ENCODE data around the gene DCAF8L2.
"Not testable (repeated sequence)": the region's sequence is repeated elsewhere in the genome, so short reads cannot be mapped to it uniquely, and the experiment has no call there.

The DCAF8L2 gene

DNA sequence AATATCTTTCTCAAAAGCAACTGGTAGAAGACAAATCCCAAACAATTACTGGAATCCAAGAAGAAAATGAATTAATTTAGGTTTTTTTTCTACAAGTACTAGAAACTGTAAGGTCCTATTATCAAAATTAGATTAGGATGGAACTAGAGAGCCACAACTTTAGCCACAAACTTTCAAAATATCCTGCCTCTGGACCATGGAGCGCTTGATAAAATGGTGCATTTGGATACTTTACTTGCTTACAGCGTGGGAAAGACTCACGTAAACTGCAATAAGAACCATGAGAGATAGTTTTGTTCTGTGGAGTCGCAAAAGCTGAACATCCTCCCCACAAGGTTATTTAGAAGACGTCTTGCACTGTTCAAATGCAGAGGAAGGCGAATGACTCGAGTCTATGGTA lies at the start of gene DCAF8L2:
Gene DCAF8L2 (plus strand): TSS at position 301 of the 400 bp plus-strand sequence. CDS start 156,552 bp downstream, outside the sequence.
- Histone ChIP-seq H3K27me3 (ENCODE audit: control insufficient read depth, insufficient read depth, low read length) (peaks cover 10% of the 10 kb centered on the region; the same call in 1 of the 2 replicates), H3K9me3 (ENCODE audit: control insufficient read depth, insufficient read depth, low read depth, low read length) (0 out of 2 replicates have a peak, but pooled peaks cover 4% of the 10 kb centered on the region), H3K4me1 (ENCODE audit: control insufficient read depth, insufficient read depth, low read length) (no peaks in the 10 kb centered on the region), H3K9ac (ENCODE audit: low read length) (no peak within 1 kb of the TSS), H3K27ac (ENCODE audit: low read depth, low read length) (no peak within 1 kb of the TSS), H3K36me3 (ENCODE audit: control insufficient read depth, insufficient read depth, low read length) (no peaks in the 10 kb centered on the region), H3K4me3 (ENCODE audit: low read depth, low read length) (no peak within 1 kb of the TSS)

DNA sequence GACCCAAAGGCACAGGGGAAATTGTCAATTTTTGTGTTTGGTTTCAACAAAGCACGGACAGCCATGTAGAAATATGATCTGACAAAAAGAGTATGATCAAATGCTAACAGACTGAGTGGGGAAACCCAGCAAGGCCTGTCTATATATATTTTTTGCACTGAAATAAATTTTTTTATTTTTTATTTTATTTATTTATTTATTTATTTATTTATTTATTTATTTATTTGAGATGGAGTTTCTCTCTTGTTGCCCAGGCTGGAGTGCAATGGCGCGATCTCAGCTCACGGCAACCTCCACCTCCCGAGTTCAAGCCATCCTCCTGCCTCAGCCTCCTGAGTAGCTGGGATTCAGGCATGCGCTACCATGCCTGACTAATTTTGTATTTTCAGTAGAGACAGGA lies 49.0 kb upstream of the DCAF8L2 start:
- H3K27ac ChIP-seq (ENCODE audit: low read depth, low read length); H3K36me3 ChIP-seq (ENCODE audit: control insufficient read depth, insufficient read depth, low read length); H3K9me3 ChIP-seq (ENCODE audit: control insufficient read depth, insufficient read depth, low read depth, low read length); H3K4me1 ChIP-seq (ENCODE audit: control insufficient read depth, insufficient read depth, low read length); H3K27me3 ChIP-seq (ENCODE audit: control insufficient read depth, insufficient read depth, low read length); H3K4me3 ChIP-seq (ENCODE audit: low read depth, low read length); H3K9ac ChIP-seq (ENCODE audit: low read length): not testable (repeated sequence)

DNA sequence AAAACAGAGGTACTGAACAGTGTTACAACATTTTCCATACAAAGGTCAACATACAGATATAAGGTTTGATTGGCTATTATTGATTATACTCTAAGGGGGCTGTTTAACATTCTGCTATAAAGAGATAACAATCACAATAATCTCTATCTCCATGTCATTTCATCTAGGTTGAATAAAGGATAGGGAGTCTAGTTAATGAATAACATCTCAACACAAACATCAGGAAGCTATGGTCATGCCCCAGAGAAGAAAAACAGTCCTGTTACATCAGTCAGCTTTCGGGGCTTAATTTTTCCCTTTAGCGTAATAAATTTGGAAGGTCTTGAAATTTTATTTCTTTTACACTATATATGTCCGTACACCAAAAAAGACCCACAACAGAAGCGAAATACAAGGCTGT lies 41.5 kb upstream of the DCAF8L2 start:
- H3K27ac ChIP-seq (ENCODE audit: low read depth, low read length): no peak overlapping the region
- peaks cover 8% of the 10 kb centered on the region for H3K9me3 ChIP-seq (ENCODE audit: control insufficient read depth, insufficient read depth, low read depth, low read length)
- H3K4me1 ChIP-seq (ENCODE audit: control insufficient read depth, insufficient read depth, low read length): no peaks in the 10 kb centered on the region
- no peak overlapping the region for H3K9ac ChIP-seq (ENCODE audit: low read length)
- H3K36me3 ChIP-seq (ENCODE audit: control insufficient read depth, insufficient read depth, low read length): no peaks in the 10 kb centered on the region
- H3K27me3 ChIP-seq (ENCODE audit: control insufficient read depth, insufficient read depth, low read length): no peaks in the 10 kb centered on the region; the same call in 1 of the 2 replicates
- no peak overlapping the region for H3K4me3 ChIP-seq (ENCODE audit: low read depth, low read length)

DNA sequence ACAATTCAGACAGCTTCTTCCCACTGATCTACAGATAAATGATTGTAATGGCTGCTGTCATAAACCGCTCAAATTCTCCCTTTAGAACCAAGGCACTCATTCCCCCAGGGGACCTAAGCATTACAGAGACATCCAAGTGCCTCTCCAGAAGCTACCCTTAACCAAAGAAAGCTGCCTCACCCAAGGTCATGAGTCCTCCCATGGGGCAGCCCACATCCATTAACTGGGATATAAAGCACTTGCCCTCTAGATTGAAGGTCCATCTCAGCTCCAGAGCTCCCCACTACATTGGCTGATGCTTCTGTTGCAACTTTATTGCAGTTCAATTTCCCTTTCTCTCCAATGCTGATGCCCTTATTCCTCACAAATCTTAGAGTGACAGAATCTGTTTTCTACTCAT lies 40.5 kb upstream of the DCAF8L2 start:
- Histone ChIP-seq H3K4me1 (ENCODE audit: control insufficient read depth, insufficient read depth, low read length) (no peaks in the 10 kb centered on the region), H3K27me3 (ENCODE audit: control insufficient read depth, insufficient read depth, low read length) (no peaks in the 10 kb centered on the region; the same call in 1 of the 2 replicates), H3K9me3 (ENCODE audit: control insufficient read depth, insufficient read depth, low read depth, low read length) (peaks cover 8% of the 10 kb centered on the region), H3K9ac (ENCODE audit: low read length) (no peak overlapping the region), H3K27ac (ENCODE audit: low read depth, low read length) (no peak overlapping the region), H3K36me3 (ENCODE audit: control insufficient read depth, insufficient read depth, low read length) (no peaks in the 10 kb centered on the region), H3K4me3 (ENCODE audit: low read depth, low read length) (no peak overlapping the region)

DNA sequence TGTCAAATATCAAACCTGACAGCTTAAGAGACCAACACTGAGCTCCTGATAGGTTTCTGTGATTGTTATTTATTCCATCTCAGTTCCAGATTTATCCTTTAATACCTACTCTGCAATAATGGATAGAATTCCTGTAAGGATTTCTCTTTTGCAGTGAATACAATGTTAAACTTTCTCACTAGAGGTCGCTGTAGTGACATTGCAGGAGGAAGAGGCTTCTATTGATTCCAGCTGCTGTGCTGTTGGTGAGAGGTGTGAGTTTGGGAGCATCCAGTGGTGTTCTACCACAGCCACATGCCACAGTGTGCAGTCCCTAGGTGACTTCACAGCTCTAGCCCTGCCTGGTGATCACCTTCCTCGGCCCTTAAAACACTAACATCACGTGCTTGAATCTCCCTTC lies 34.6 kb upstream of the DCAF8L2 start:
- Histone ChIP-seq H3K9me3 (ENCODE audit: control insufficient read depth, insufficient read depth, low read depth, low read length) (no peaks in the 10 kb centered on the region), H3K4me3 (ENCODE audit: low read depth, low read length) (no peak overlapping the region), H3K36me3 (ENCODE audit: control insufficient read depth, insufficient read depth, low read length) (no peaks in the 10 kb centered on the region), H3K27ac (ENCODE audit: low read depth, low read length) (no peak overlapping the region), H3K9ac (ENCODE audit: low read length) (no peak overlapping the region), H3K27me3 (ENCODE audit: control insufficient read depth, insufficient read depth, low read length) (no peaks in the 10 kb centered on the region), H3K4me1 (ENCODE audit: control insufficient read depth, insufficient read depth, low read length) (no peaks in the 10 kb centered on the region)

DNA sequence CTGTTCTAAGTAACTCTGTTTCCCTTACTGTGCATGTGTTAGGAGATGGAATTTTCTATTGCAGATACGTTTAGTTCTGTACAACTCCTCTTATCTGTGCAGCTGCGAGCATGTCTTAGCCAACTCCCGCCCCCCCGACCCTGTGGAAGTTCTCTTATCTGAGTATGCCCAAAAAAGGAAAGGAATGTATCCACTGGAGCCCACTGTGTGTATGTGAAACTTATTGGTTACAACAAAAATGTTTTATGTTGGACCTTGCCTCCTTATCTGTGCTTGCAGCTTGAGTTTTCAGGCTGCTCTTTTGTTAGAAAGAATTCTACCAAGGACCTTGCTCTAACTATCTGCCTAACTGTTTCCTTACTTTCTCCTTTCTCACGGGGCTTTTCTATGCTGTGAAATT lies 24.2 kb upstream of the DCAF8L2 start:
- Histone ChIP-seq H3K27me3 (ENCODE audit: control insufficient read depth, insufficient read depth, low read length) (no peaks in the 10 kb centered on the region), H3K9me3 (ENCODE audit: control insufficient read depth, insufficient read depth, low read depth, low read length) (no peaks in the 10 kb centered on the region), H3K4me1 (ENCODE audit: control insufficient read depth, insufficient read depth, low read length) (peaks cover 6% of the 10 kb centered on the region; the same call in 1 of the 2 replicates), H3K9ac (ENCODE audit: low read length) (peak overlapping the region; percentile 38), H3K36me3 (ENCODE audit: control insufficient read depth, insufficient read depth, low read length) (no peaks in the 10 kb centered on the region), H3K27ac (ENCODE audit: low read depth, low read length) (no peak overlapping the region; the same call in 1 of the 2 replicates), H3K4me3 (ENCODE audit: low read depth, low read length) (no peak overlapping the region)

DNA sequence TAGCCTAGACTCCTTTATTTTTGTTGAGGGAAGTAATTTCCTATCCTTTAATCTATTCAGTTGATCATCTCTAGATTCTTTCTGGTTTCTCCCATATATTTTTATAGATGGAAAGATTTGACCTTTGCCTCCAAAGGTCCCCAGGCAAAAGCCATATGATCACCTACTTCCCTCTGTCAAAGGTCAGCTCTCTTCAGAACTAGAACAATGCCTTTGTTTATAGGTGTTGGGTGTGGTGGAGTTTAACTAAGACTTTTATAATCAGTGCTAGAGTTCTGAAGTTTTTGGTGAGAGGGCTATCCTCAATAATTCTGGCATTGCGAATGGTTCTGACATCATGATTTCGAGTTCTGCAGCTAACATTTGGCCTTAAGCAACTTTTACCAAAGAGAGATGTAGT lies 19.0 kb upstream of the DCAF8L2 start:
- Histone ChIP-seq H3K27ac (ENCODE audit: low read depth, low read length) (no peak overlapping the region), H3K9me3 (ENCODE audit: control insufficient read depth, insufficient read depth, low read depth, low read length) (no peaks in the 10 kb centered on the region), H3K4me3 (ENCODE audit: low read depth, low read length) (no peak overlapping the region), H3K27me3 (ENCODE audit: control insufficient read depth, insufficient read depth, low read length) (no peaks in the 10 kb centered on the region), H3K9ac (ENCODE audit: low read length) (no peak overlapping the region), H3K4me1 (ENCODE audit: control insufficient read depth, insufficient read depth, low read length) (peaks cover under 1% of the 10 kb centered on the region; the same call in 1 of the 2 replicates), H3K36me3 (ENCODE audit: control insufficient read depth, insufficient read depth, low read length) (no peaks in the 10 kb centered on the region)

DNA sequence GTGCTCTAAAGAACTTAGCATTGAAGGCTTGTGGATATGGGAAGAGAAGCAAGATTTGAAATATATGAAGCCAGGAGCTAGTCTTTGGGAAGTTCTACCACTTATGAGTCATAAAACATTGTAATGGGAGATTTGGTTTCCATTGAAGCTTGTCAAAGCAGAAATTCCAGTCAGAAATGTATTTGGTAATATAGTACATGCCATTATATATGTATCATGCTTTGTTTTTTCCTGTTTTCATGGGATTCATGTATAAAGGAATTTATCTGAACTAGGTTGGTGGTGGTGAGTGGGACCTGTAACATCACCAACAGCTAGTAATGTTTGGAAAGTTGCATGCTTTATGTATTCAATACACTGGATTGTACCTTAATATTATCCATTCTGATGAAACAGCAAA lies 14.6 kb upstream of the DCAF8L2 start:
- Histone ChIP-seq H3K27ac (ENCODE audit: low read depth, low read length) (no peak overlapping the region), H3K9ac (ENCODE audit: low read length) (no peak overlapping the region), H3K4me3 (ENCODE audit: low read depth, low read length) (no peak overlapping the region), H3K36me3 (ENCODE audit: control insufficient read depth, insufficient read depth, low read length) (no peaks in the 10 kb centered on the region), H3K9me3 (ENCODE audit: control insufficient read depth, insufficient read depth, low read depth, low read length) (no peaks in the 10 kb centered on the region), H3K27me3 (ENCODE audit: control insufficient read depth, insufficient read depth, low read length) (no peaks in the 10 kb centered on the region; the same call in 1 of the 2 replicates), H3K4me1 (ENCODE audit: control insufficient read depth, insufficient read depth, low read length) (no peaks in the 10 kb centered on the region)

DNA sequence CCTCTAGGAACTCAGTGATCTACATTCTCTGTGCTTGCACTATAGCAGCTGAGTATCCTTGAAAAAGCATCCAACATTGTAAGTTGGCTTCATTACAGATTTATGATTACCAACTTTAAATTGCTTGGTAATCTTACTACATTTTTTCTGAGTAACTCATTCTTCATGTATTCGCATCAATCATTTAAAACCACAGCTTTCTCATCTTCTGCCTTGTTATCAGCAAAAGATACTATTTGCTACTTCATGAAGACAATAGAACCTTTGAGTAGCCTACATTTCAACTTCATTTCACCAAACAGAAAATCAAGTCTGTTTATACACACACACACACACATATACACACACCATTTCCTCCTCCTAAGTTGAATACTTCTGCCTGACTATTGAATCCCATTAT lies 6.2 kb upstream of the DCAF8L2 start:
- Histone ChIP-seq H3K4me3 (ENCODE audit: low read depth, low read length) (no peak overlapping the region), H3K27me3 (ENCODE audit: control insufficient read depth, insufficient read depth, low read length) (peaks cover 36% of the 10 kb centered on the region; the same call in 1 of the 2 replicates), H3K9me3 (ENCODE audit: control insufficient read depth, insufficient read depth, low read depth, low read length) (no peaks in the 10 kb centered on the region)

DNA sequence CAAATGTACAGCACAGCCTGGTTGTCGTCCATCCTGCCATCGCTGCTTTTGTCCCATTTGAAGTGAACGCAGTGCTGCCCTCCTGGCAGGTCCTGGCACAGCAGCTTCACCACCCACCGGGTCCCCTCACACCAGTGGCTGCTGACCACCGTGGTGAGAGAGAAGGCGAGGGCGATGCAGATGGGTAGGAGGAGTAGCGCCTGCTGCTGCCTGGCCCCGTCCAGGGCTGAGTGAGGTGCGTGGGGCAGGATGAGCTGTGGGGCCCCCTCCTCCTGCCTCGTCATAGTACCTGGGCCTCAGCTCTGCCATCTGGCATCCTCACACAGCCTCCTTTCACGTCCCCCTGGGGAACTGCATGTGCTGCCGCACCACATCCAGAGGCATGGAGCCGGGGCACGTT lies 1.8 kb downstream of the DCAF8L2 start:
- Histone ChIP-seq H3K4me1 (ENCODE audit: control insufficient read depth, insufficient read depth, low read length) (no peaks in the 10 kb centered on the region), H3K4me3 (ENCODE audit: low read depth, low read length) (no peak overlapping the region), H3K9ac (ENCODE audit: low read length) (no peak overlapping the region), H3K27me3 (ENCODE audit: control insufficient read depth, insufficient read depth, low read length) (no peaks in the 10 kb centered on the region; the same call in 1 of the 2 replicates), H3K36me3 (ENCODE audit: control insufficient read depth, insufficient read depth, low read length) (no peaks in the 10 kb centered on the region), H3K9me3 (ENCODE audit: control insufficient read depth, insufficient read depth, low read depth, low read length) (0 out of 2 replicates have a peak, but pooled peaks cover 4% of the 10 kb centered on the region), H3K27ac (ENCODE audit: low read depth, low read length) (no peak overlapping the region)

More for the DNA sequence above, 6.2 kb upstream of the DCAF8L2 start:
- H3K4me1 ChIP-seq (ENCODE audit: control insufficient read depth, insufficient read depth, low read length): no peaks in the 10 kb centered on the region
- H3K27ac ChIP-seq (ENCODE audit: low read depth, low read length): no peak overlapping the region
- no peak overlapping the region for H3K9ac ChIP-seq (ENCODE audit: low read length)
- no peaks in the 10 kb centered on the region for H3K36me3 ChIP-seq (ENCODE audit: control insufficient read depth, insufficient read depth, low read length)

DNA sequence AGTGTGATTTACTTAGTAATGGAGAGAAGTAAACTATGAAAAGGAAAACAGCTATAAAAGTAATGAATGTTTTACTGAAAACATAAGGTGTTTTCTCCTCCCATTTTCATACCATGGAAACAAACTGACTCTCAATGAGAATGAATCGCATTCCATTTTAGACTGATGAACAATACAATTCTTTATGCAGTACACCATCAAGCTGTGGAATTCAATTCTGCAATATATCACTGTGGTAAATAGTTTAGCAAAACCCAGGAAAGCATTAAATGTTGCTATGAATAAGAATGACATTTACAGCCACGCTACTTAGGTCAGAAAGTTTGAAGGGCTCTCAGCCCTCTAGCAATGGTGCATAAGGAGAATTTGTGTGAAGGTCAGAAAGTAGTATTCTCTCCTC lies 7.4 kb downstream of the DCAF8L2 start:
- Histone ChIP-seq H3K9me3 (ENCODE audit: control insufficient read depth, insufficient read depth, low read depth, low read length) (0 out of 2 replicates have a peak, but pooled peaks cover 4% of the 10 kb centered on the region), H3K9ac (ENCODE audit: low read length) (no peak overlapping the region), H3K27ac (ENCODE audit: low read depth, low read length) (no peak overlapping the region), H3K36me3 (ENCODE audit: control insufficient read depth, insufficient read depth, low read length) (no peaks in the 10 kb centered on the region), H3K4me3 (ENCODE audit: low read depth, low read length) (no peak overlapping the region), H3K27me3 (ENCODE audit: control insufficient read depth, insufficient read depth, low read length) (no peaks in the 10 kb centered on the region), H3K4me1 (ENCODE audit: control insufficient read depth, insufficient read depth, low read length) (peaks cover 6% of the 10 kb centered on the region; the same call in 1 of the 2 replicates)
